Neural progenitor cell (in vitro differentiated cells): ENCODE data around the gene EIF4G3. TPM values are rescaled to one million over a fixed set of nuclear protein-coding genes. Genes with fewer than 3 reads are reported as not detected.

ENCODE experiments used
- DNase-seq: peaks from one replicate; pipeline ENCODE4 v3.0.0-alpha.2; 2016; ENCODE audit warnings: low spot score
- H2AFZ ChIP-seq: fragments of 200-600 bp; sonication (generic); replicated peaks from 2 replicates; pipeline ENCODE4 v1.6.1; 2016; ENCODE audit warnings: antibody characterized with exemption
- H3F3A ChIP-seq: fragments of 200-600 bp; sonication (generic); 2 replicates; pipeline ENCODE4 v1.6.1; 2016; ENCODE audit warnings: antibody characterized with exemption, low read depth
- H3K27ac ChIP-seq: fragments of 200-600 bp; sonication (generic); 2 replicates; pipeline ENCODE4 v1.5.1; 2016; ENCODE audit warnings: mild to moderate bottlenecking
- H3K27me3 ChIP-seq: fragments of 200-600 bp; sonication (generic); 2 replicates; pipeline ENCODE4 v1.6.1; 2016; ENCODE audit warnings: mild to moderate bottlenecking, moderate library complexity
- H3K36me3 ChIP-seq: fragments of 200-600 bp; sonication (generic); 2 replicates; pipeline ENCODE4 v1.5.1; 2016
- H3K4me1 ChIP-seq: fragments of 200-600 bp; sonication (generic); 2 replicates; pipeline ENCODE4 v1.6.1; 2016; ENCODE audit warnings: mixed run types
- H3K4me2 ChIP-seq: fragments of 200-600 bp; sonication (generic); 2 replicates; pipeline ENCODE4 v1.6.1; 2016
- H3K4me3 ChIP-seq: fragments of 200-600 bp; sonication (generic); 2 replicates; pipeline ENCODE4 v1.5.1; 2016
- H3K79me2 ChIP-seq: fragments of 200-600 bp; sonication (generic); 2 replicates; pipeline ENCODE4 v1.6.1; 2016; ENCODE audit warnings: low read depth
- H3K9ac ChIP-seq: fragments of 200-600 bp; sonication (generic); 2 replicates; pipeline ENCODE4 v1.6.1; 2016
- H3K9me3 ChIP-seq: fragments of 200-600 bp; sonication (generic); 2 replicates; pipeline ENCODE4 v1.5.1; 2016; ENCODE audit warnings: low read depth
- H4K20me1 ChIP-seq: fragments of 200-600 bp; sonication (generic); 2 replicates; pipeline ENCODE4 v1.6.1; 2016; ENCODE audit warnings: low read depth
- H3K27ac Mint-ChIP-seq: 3 replicates; pipeline ENCODE4 v1.8.0; 2021; ENCODE audit warnings: mixed read lengths
- H3K27me3 Mint-ChIP-seq: 2 replicates; pipeline ENCODE4 v1.8.0; 2022; ENCODE audit warnings: low read depth, mild to moderate bottlenecking, inconsistent platforms, moderate library complexity, mixed read lengths; ENCODE audit not compliant: insufficient read depth
- H3K36me3 Mint-ChIP-seq: 3 replicates; pipeline ENCODE4 v1.8.0; 2021; ENCODE audit warnings: mixed read lengths
- H3K4me1 Mint-ChIP-seq: 3 replicates; pipeline ENCODE4 v1.8.0; 2021; ENCODE audit warnings: mixed read lengths
- H3K4me3 Mint-ChIP-seq: 3 replicates; pipeline ENCODE4 v1.8.0; 2021; ENCODE audit warnings: mild to moderate bottlenecking, moderate library complexity, mixed read lengths
- H3K9me3 Mint-ChIP-seq: 3 replicates; pipeline ENCODE4 v1.8.0; 2020; ENCODE audit warnings: mixed read lengths
- CTCF ChIP-seq: fragments of 200-600 bp; sonication (generic); IDR thresholded peaks from 2 replicates; pipeline ENCODE4 v1.5.1; 2017; ENCODE audit warnings: antibody characterized with exemption, mild to moderate bottlenecking
- EZH2 ChIP-seq: fragments of 200-600 bp; sonication (generic); IDR thresholded peaks from 2 replicates; pipeline ENCODE4 v1.6.1; 2017; ENCODE audit warnings: antibody characterized with exemption, mild to moderate bottlenecking, moderate library complexity
- EZH2phosphoT487 ChIP-seq: fragments of 200-600 bp; sonication (generic); IDR thresholded peaks from 2 replicates; pipeline ENCODE4 v1.6.1; 2017; ENCODE audit warnings: antibody characterized with exemption
- total RNA-seq: library from RNA; depleted of rRNA; stranded (reverse); fragments of >200 nt; gene quantifications from 2 replicates; pipeline ENCODE4 v1.2.3, GENCODE V29; 2015; ENCODE audit warnings: low replicate concordance

Gene EIF4G3
- total RNA-seq, 1 donor from 2014 or later: 73.4 TPM

GRCh38 chr1:21189421-21189820 lies 12.7 kb upstream of the EIF4G3 start:
- Histone ChIP-seq H3K4me3 (no peak overlapping the region), H3K4me2 (no peak overlapping the region), H3K9ac (no peak overlapping the region), H3K79me2 (no peaks in the 10 kb centered on the region), H3K27ac (no peak overlapping the region), H3K27me3 (peaks cover 81% of the 10 kb centered on the region), H3K9me3 (no peaks in the 10 kb centered on the region), H3K4me1 (no peaks in the 10 kb centered on the region), H3F3A (no peaks in the 10 kb centered on the region), H2AFZ (no peak overlapping the region), H4K20me1 (no peaks in the 10 kb centered on the region), H3K36me3 (no peaks in the 10 kb centered on the region)
- H3K27ac Mint-ChIP-seq: no peak overlapping the region
- TF ChIP-seq CTCF (no peak), EZH2 (no peak), EZH2phosphoT487 (no peak)
- peaks cover 12% of the 10 kb centered on the region for H3K27me3 Mint-ChIP-seq
- DNase-seq: no peak
- H3K36me3 Mint-ChIP-seq: no peaks in the 10 kb centered on the region
- peaks cover 3% of the 10 kb centered on the region for H3K9me3 Mint-ChIP-seq
- H3K4me3 Mint-ChIP-seq: no peak overlapping the region
- peaks cover 33% of the 10 kb centered on the region for H3K4me1 Mint-ChIP-seq

GRCh38 chr1:21188235-21188634 lies 11.5 kb upstream of the EIF4G3 start:
- Histone ChIP-seq H4K20me1 (no peaks in the 10 kb centered on the region), H3K4me1 (no peaks in the 10 kb centered on the region), H3K4me3 (no peak overlapping the region), H3K27ac (no peak overlapping the region), H3K4me2 (no peak overlapping the region), H3K36me3 (no peaks in the 10 kb centered on the region), H3F3A (no peaks in the 10 kb centered on the region), H3K27me3 (peaks cover 73% of the 10 kb centered on the region), H3K9me3 (no peaks in the 10 kb centered on the region), H2AFZ (no peak overlapping the region), H3K9ac (no peak overlapping the region), H3K79me2 (no peaks in the 10 kb centered on the region)
- no peak overlapping the region for H3K27ac Mint-ChIP-seq
- no peak overlapping the region for H3K4me3 Mint-ChIP-seq
- H3K9me3 Mint-ChIP-seq: peaks cover 3% of the 10 kb centered on the region
- peaks cover 31% of the 10 kb centered on the region for H3K4me1 Mint-ChIP-seq
- no peaks in the 10 kb centered on the region for H3K36me3 Mint-ChIP-seq
- no peak for TF ChIP-seq EZH2phosphoT487
- no peak for TF ChIP-seq CTCF
- TF ChIP-seq EZH2: no peak
- H3K27me3 Mint-ChIP-seq: peaks cover 12% of the 10 kb centered on the region
- DNase-seq: no peak

GRCh38 chr1:21185221-21185731 lies 8.6 kb upstream of the EIF4G3 start:
- Histone ChIP-seq H3K27ac (no peak overlapping the region), H3K4me2 (no peak overlapping the region), H3K36me3 (no peaks in the 10 kb centered on the region), H4K20me1 (no peaks in the 10 kb centered on the region), H3K27me3 (peaks cover 44% of the 10 kb centered on the region), H3F3A (peaks cover 7% of the 10 kb centered on the region), H3K4me3 (no peak overlapping the region), H3K4me1 (no peaks in the 10 kb centered on the region), H3K9ac (no peak overlapping the region), H2AFZ (no peak overlapping the region), H3K9me3 (no peaks in the 10 kb centered on the region), H3K79me2 (no peaks in the 10 kb centered on the region)
- no peak for DNase-seq
- Mint-ChIP-seq H3K4me1 (peaks cover 15% of the 10 kb centered on the region), H3K9me3 (peaks cover 3% of the 10 kb centered on the region), H3K27ac (no peak overlapping the region), H3K36me3 (no peaks in the 10 kb centered on the region), H3K4me3 (no peak overlapping the region), H3K27me3 (peaks cover 11% of the 10 kb centered on the region)
- TF ChIP-seq EZH2 (no peak), EZH2phosphoT487 (no peak), CTCF (no peak)
